Sigmoid colon (tissue), 7 donors: ENCODE measurements around the gene PARD3. TPM values are rescaled to one million over a fixed set of nuclear protein-coding genes. Genes with fewer than 3 reads are reported as not detected.

Source experiments
- DNase-seq: peaks from one replicate; pipeline ENCODE4 v3.0.0-alpha.2; 2019
- H3K27ac ChIP-seq, 4 donors: fragments of 200-600 bp; sonication (generic); one replicate each; pipeline ENCODE4 v1.5.1; 2016 to 2019; ENCODE audit warnings: mild to moderate bottlenecking in 1 of 4
- H3K27me3 ChIP-seq, 3 donors: fragments of 200-600 bp; sonication (generic); one replicate each; pipeline ENCODE4 v1.5.1; 2019; ENCODE audit warnings: mild to moderate bottlenecking in 1 of 3
- H3K36me3 ChIP-seq, 4 donors: fragments of 200-600 bp; sonication (generic); one replicate each; pipeline ENCODE4 v1.5.1; 2016 to 2019
- H3K4me1 ChIP-seq, 4 donors: fragments of 200-600 bp; sonication (generic); one replicate each; pipeline ENCODE4 v1.5.1; 2017 to 2019
- H3K4me3 ChIP-seq, 4 donors: fragments of 200-600 bp; sonication (generic); one replicate each; pipeline ENCODE4 v1.5.1; 2017 to 2019; ENCODE audit warnings: mild to moderate bottlenecking in 2 of 4, moderate library complexity in 1 of 4
- H3K9me3 ChIP-seq, 4 donors: fragments of 200-600 bp in 3 of 4; sonication (generic) in 3 of 4; one replicate each; pipeline versions ENCODE4 v1.5.1 to v1.6.1; 2013 to 2019
- EP300 ChIP-seq, 4 donors: sonication (generic); formaldehyde crosslinking; IDR thresholded peaks; one replicate each; pipeline ENCODE4 v1.6.1; 2017; ENCODE audit warnings: antibody characterized with exemption in 4 of 4
- POLR2A ChIP-seq, 2 donors: fragments of 450-650 bp; IDR thresholded peaks; one replicate each; pipeline ENCODE4 v1.6.1; 2016; ENCODE audit warnings: antibody characterized with exemption in 2 of 2, mild to moderate bottlenecking in 2 of 2, moderate library complexity in 2 of 2
- POLR2AphosphoS5 ChIP-seq, 4 donors: sonication (generic); formaldehyde crosslinking; IDR thresholded peaks; one replicate each; pipeline ENCODE4 v1.6.1; 2017; ENCODE audit warnings: antibody characterized with exemption in 4 of 4
- WGBS, 2 donors: extraction: QIAGEN DNeasy Blood & Tissue Kit; methylation state at CpG; one replicate each; pipeline ENCODE4 v1.1.7; 2013; 5-methylcytosine and 5-hydroxymethylcytosine counted together
- intact Hi-C: fragments of 100-400 bp; cut with DNase I; formaldehyde crosslinking; loops from one replicate; pipeline ENCODE4 v1.15.1; 2023
- polyA plus RNA-seq, 3 donors: library from polyadenylated mRNA; stranded (reverse); fragments of 200-250 nt; gene quantifications; one replicate each; pipeline ENCODE4 v1.2.3, GENCODE V29; 2013
- total RNA-seq, 4 donors: library from RNA; depleted of rRNA; stranded (reverse); fragments of >200 nt; gene quantifications; one replicate each; pipeline ENCODE4 v1.1.0, GENCODE V29; 2016
- TF ChIP-seq, protein P1 (sequence below), 4 experiments: fragments of 450-650 bp in 3 of 4; fragments of 200-600 bp in 1 of 4; IDR thresholded peaks; one replicate each; pipeline ENCODE4 v1.5.1; 2016 to 2019; ENCODE audit warnings: antibody characterized with exemption in 4 of 4, mild to moderate bottlenecking in 3 of 4, moderate library complexity in 2 of 4
- donor health status: healthy with polysubstance abuse.
- donor health status: Bipolar disorder and iron deficiency.
- donor health status: healthy.

The PARD3 gene
- total and polyA plus RNA-seq, 7 donors, result 17.5 to 96.4 (median 75.9) TPM

DNA sequence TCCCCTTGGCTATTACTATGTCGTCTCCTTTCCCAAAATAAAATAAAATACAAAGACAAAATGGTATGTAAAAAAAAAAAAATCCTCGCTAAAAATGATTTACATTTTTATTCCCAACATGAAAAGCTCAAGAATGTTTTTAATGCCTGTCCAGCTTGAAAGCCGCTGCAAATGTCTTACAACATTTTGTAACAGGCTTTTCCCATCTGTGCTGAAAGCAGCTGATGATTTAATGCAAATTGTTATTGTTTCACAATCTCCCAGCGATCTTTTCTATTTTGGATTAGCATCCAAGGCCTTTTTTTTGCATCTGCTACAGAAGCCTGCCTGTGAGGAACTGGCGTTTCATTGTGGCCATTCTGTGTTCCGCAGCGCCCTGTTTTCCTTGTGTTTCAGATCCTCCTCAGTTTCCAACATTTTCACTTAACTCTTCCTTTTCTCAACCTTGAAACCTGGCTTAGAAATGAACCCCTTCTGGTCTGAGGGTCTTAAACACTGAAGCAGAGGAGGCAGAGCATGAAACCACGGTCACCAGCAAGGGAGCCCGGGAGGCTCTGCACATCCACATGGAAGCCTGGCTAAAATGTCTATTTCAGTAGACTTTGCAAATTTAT lies 712.1 kb downstream of the PARD3 start:
- Histone ChIP-seq H3K9me3 (no peaks in the 10 kb centered on the region), H3K4me3 (no peak overlapping the region), H3K4me1 (peaks cover 0 to 22% (median 7%) of the 10 kb centered on the region in 4 donors), H3K27ac (peak overlapping the region; percentile 62 to 79 (median 72)), H3K27me3 (no peaks in the 10 kb centered on the region), H3K36me3 (no peaks in the 10 kb centered on the region)
- DNase-seq, result no peak
- WGBS, 2 donors, result 74 to 80% methylated on average over 9 of the region's 9 CpGs
- intact Hi-C loops, result loop anchor here (5.0 to 10.0 kb wide), 2 partner anchors 532 to 771 kb away; partner anchors contain the start of gene NRP1
- TF ChIP-seq POLR2AphosphoS5 (IDR thresholded peaks at IDR 0.05), result peak; percentile 62 to 83 (median 76)
- peak in 2 of 4 donors; percentile 21 to 50 for TF ChIP-seq EP300 (IDR thresholded peaks at IDR 0.05)
- no peak for TF ChIP-seq POLR2A (IDR thresholded peaks at IDR 0.05)

DNA sequence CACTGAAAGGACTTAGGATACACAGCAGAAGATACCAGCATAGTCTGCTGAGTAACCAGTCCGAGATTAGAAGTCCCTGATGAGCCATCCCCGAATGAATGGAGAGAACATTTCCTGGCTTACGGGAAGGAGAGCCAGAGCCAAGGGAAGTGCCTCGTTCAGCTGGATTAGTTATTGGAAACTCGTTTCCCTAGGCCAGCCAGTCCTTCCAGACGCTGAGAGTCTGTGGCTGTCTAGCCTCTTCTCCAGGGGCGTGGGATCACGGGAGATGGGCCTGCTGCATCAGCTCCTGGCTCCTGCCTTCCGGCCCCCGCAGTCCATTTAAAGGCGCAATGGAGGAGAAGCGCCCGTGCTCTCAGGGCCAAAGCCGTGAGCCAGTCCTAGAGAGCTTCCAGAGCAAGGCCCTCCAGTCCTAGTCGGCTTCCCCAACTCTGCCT lies 712.8 kb downstream of the PARD3 start:
- Histone ChIP-seq H3K9me3 (no peaks in the 10 kb centered on the region), H3K36me3 (no peaks in the 10 kb centered on the region), H3K4me1 (peaks cover 0 to 22% (median 7%) of the 10 kb centered on the region in 4 donors), H3K27me3 (no peaks in the 10 kb centered on the region), H3K4me3 (no peak overlapping the region), H3K27ac (peak overlapping the region; percentile 62 to 79 (median 72))
- peak in 3 of 4 donors; percentile 58 to 72 (median 66) for TF ChIP-seq POLR2AphosphoS5 (IDR thresholded peaks at IDR 0.05)
- TF ChIP-seq POLR2A (IDR thresholded peaks at IDR 0.05), result no peak
- TF ChIP-seq, protein P1, sequence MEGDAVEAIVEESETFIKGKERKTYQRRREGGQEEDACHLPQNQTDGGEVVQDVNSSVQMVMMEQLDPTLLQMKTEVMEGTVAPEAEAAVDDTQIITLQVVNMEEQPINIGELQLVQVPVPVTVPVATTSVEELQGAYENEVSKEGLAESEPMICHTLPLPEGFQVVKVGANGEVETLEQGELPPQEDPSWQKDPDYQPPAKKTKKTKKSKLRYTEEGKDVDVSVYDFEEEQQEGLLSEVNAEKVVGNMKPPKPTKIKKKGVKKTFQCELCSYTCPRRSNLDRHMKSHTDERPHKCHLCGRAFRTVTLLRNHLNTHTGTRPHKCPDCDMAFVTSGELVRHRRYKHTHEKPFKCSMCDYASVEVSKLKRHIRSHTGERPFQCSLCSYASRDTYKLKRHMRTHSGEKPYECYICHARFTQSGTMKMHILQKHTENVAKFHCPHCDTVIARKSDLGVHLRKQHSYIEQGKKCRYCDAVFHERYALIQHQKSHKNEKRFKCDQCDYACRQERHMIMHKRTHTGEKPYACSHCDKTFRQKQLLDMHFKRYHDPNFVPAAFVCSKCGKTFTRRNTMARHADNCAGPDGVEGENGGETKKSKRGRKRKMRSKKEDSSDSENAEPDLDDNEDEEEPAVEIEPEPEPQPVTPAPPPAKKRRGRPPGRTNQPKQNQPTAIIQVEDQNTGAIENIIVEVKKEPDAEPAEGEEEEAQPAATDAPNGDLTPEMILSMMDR (IDR thresholded peaks at IDR 0.05), result no peak
- no peak for TF ChIP-seq EP300 (IDR thresholded peaks at IDR 0.05)
- WGBS, 2 donors, result 74 to 81% methylated on average over 15 of the region's 15 CpGs
- intact Hi-C loops, result loop anchor here (5.0 to 10.0 kb wide), 2 partner anchors 533 to 770 kb away; partner anchors contain the start of gene NRP1
- DNase-seq, result peak; percentile 93

DNA sequence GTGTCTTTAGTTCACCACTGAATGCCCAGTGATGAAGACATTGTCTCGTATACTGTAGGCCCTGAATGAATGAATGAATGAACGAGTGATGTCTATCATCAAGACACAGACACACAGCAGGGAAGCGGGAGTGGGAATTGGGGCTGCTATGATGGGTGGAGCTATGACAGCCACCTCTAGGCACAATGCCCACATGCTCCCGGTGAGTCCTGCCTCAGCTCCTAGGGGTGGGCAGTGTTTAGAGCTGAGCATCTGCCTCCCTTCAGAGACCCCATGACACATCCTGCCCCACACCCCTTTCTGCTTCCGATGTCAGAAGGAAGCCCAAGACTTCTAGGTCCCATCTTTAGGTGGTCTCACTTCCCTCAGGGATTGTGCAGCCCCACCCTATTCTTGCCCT lies 714.1 kb downstream of the PARD3 start:
- H3K27ac ChIP-seq, result peak overlapping the region in 2 of 4 donors; percentile 73 to 79
- no peaks in the 10 kb centered on the region for H3K27me3 ChIP-seq
- H3K4me3 ChIP-seq, result no peak overlapping the region
- no peak for TF ChIP-seq POLR2A (IDR thresholded peaks at IDR 0.05)
- TF ChIP-seq POLR2AphosphoS5 (IDR thresholded peaks at IDR 0.05), result no peak
- TF ChIP-seq EP300 (IDR thresholded peaks at IDR 0.05), result no peak
- TF ChIP-seq, protein P1 (IDR thresholded peaks at IDR 0.05), result no peak
- DNase-seq, result no peak
- WGBS, 2 donors, result 90% methylated on average over 5 of the region's 5 CpGs
- H3K9me3 ChIP-seq, result no peaks in the 10 kb centered on the region
- H3K36me3 ChIP-seq, result no peaks in the 10 kb centered on the region
- intact Hi-C loops, result loop anchor here (5.0 to 10.0 kb wide), 2 partner anchors 534 to 769 kb away; partner anchors contain the start of gene NRP1
- peaks cover 0 to 22% (median 7%) of the 10 kb centered on the region in 4 donors for H3K4me1 ChIP-seq

DNA sequence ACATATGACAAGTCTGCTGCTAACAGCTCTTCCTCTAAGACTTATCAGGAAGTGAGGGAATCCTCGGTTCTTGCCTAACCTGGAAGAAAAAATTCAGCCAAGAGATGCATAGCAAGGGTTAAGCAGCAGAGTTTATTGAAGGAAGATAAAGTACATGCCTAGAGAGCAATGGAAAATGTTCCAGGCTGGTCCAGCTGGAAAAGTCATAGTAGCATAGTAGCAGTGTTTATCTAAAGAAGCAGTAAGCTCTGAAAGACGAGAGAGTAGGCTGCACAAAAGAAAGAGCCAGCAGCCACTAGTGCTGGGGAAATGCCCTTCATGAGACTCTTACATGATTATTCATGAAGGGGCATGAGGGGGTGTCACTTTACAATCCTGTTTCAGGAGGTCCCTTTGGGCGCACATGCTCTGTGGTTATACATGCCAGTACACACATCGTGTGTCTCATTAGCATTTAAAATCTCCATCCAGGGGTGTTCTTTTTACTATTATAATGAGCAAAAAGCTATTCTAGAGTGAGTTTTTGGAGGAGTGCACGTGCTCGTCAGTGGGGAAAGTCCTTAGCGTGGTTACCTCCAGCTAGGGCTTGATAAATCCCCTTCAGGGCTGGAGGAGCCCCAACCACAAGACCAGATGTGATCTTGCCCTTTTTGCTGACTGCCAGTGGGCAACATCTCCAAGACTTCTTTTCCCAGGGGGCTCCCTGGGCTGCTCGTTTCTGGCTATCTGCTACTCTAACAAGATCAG lies 716.1 kb downstream of the PARD3 start:
- 74 to 81% methylated on average over 8 of the region's 8 CpGs for WGBS, 2 donors
- H3K9me3 ChIP-seq, result no peaks in the 10 kb centered on the region
- TF ChIP-seq POLR2A (IDR thresholded peaks at IDR 0.05) (no peak), EP300 (IDR thresholded peaks at IDR 0.05) (no peak), POLR2AphosphoS5 (IDR thresholded peaks at IDR 0.05) (no peak)
- TF ChIP-seq, protein P1 (IDR thresholded peaks at IDR 0.05), result no peak
- no peak overlapping the region for H3K4me3 ChIP-seq
- no peaks in the 10 kb centered on the region for H3K36me3 ChIP-seq
- peaks cover 0 to 22% (median 7%) of the 10 kb centered on the region in 4 donors for H3K4me1 ChIP-seq
- no peak for DNase-seq
- intact Hi-C loops, result no loop called here
- no peaks in the 10 kb centered on the region for H3K27me3 ChIP-seq
- no peak overlapping the region for H3K27ac ChIP-seq

DNA sequence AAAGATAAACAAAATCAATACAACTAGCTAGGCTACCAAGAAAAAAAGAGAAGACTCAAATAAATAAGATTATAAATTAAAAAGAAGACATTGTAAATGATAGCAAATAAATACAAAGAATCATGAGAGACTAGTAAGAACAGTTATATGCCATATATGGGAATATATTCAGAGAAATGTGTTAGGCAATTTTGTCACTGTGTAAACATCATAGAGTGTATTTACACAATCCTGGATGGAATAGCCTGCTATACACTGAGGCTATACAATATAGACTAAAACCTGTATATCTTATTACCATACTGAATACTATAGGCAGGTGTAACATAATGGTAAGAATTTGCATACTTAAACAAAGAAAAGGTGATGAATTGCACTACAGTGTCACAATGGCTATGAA lies 717.4 kb downstream of the PARD3 start:
- no peak overlapping the region for H3K4me3 ChIP-seq
- no peak for TF ChIP-seq POLR2AphosphoS5 (IDR thresholded peaks at IDR 0.05)
- no peak for TF ChIP-seq POLR2A (IDR thresholded peaks at IDR 0.05)
- TF ChIP-seq, protein P1 (IDR thresholded peaks at IDR 0.05), result no peak
- TF ChIP-seq EP300 (IDR thresholded peaks at IDR 0.05), result no peak
- no peaks in the 10 kb centered on the region for H3K36me3 ChIP-seq
- no peak for DNase-seq
- no peaks in the 10 kb centered on the region for H3K9me3 ChIP-seq
- peaks cover 0 to 13% (median 6%) of the 10 kb centered on the region in 4 donors for H3K4me1 ChIP-seq
- no peaks in the 10 kb centered on the region for H3K27me3 ChIP-seq
- H3K27ac ChIP-seq, result no peak overlapping the region
- intact Hi-C loops, result no loop called here
